ENCODE data around the gene MB.

- TF ChIP-seq, protein P1, sequence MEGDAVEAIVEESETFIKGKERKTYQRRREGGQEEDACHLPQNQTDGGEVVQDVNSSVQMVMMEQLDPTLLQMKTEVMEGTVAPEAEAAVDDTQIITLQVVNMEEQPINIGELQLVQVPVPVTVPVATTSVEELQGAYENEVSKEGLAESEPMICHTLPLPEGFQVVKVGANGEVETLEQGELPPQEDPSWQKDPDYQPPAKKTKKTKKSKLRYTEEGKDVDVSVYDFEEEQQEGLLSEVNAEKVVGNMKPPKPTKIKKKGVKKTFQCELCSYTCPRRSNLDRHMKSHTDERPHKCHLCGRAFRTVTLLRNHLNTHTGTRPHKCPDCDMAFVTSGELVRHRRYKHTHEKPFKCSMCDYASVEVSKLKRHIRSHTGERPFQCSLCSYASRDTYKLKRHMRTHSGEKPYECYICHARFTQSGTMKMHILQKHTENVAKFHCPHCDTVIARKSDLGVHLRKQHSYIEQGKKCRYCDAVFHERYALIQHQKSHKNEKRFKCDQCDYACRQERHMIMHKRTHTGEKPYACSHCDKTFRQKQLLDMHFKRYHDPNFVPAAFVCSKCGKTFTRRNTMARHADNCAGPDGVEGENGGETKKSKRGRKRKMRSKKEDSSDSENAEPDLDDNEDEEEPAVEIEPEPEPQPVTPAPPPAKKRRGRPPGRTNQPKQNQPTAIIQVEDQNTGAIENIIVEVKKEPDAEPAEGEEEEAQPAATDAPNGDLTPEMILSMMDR (IDR thresholded peaks at IDR 0.05): no peak
- TF ChIP-seq POLR2A (IDR thresholded peaks at IDR 0.05) (no peak), POLR2AphosphoS5 (IDR thresholded peaks at IDR 0.05) (no peak)
Observed at GRCh38 chr22:35664955-35665587, 47.9 kb upstream of the MB start.

Data from breast epithelium (tissue), 3 donors.